Neural progenitor cell (in vitro differentiated cells): ENCODE data around the gene ACMSD. TPM values are rescaled to one million over a fixed set of nuclear protein-coding genes. Genes with fewer than 3 reads are reported as not detected.

Source experiments
- DNase-seq: peaks from one replicate; pipeline ENCODE4 v3.0.0-alpha.2; 2016; ENCODE audit warnings: low spot score
- H2AFZ ChIP-seq: fragments of 200-600 bp; sonication (generic); replicated peaks from 2 replicates; pipeline ENCODE4 v1.6.1; 2016; ENCODE audit warnings: antibody characterized with exemption
- H3F3A ChIP-seq: fragments of 200-600 bp; sonication (generic); 2 replicates; pipeline ENCODE4 v1.6.1; 2016; ENCODE audit warnings: antibody characterized with exemption, low read depth
- H3K27ac ChIP-seq: fragments of 200-600 bp; sonication (generic); 2 replicates; pipeline ENCODE4 v1.5.1; 2016; ENCODE audit warnings: mild to moderate bottlenecking
- H3K27me3 ChIP-seq: fragments of 200-600 bp; sonication (generic); 2 replicates; pipeline ENCODE4 v1.6.1; 2016; ENCODE audit warnings: mild to moderate bottlenecking, moderate library complexity
- H3K36me3 ChIP-seq: fragments of 200-600 bp; sonication (generic); 2 replicates; pipeline ENCODE4 v1.5.1; 2016
- H3K4me1 ChIP-seq: fragments of 200-600 bp; sonication (generic); 2 replicates; pipeline ENCODE4 v1.6.1; 2016; ENCODE audit warnings: mixed run types
- H3K4me2 ChIP-seq: fragments of 200-600 bp; sonication (generic); 2 replicates; pipeline ENCODE4 v1.6.1; 2016
- H3K4me3 ChIP-seq: fragments of 200-600 bp; sonication (generic); 2 replicates; pipeline ENCODE4 v1.5.1; 2016
- H3K79me2 ChIP-seq: fragments of 200-600 bp; sonication (generic); 2 replicates; pipeline ENCODE4 v1.6.1; 2016; ENCODE audit warnings: low read depth
- H3K9ac ChIP-seq: fragments of 200-600 bp; sonication (generic); 2 replicates; pipeline ENCODE4 v1.6.1; 2016
- H3K9me3 ChIP-seq: fragments of 200-600 bp; sonication (generic); 2 replicates; pipeline ENCODE4 v1.5.1; 2016; ENCODE audit warnings: low read depth
- H4K20me1 ChIP-seq: fragments of 200-600 bp; sonication (generic); 2 replicates; pipeline ENCODE4 v1.6.1; 2016; ENCODE audit warnings: low read depth
- H3K27ac Mint-ChIP-seq: 3 replicates; pipeline ENCODE4 v1.8.0; 2021; ENCODE audit warnings: mixed read lengths
- H3K27me3 Mint-ChIP-seq: 2 replicates; pipeline ENCODE4 v1.8.0; 2022; ENCODE audit warnings: low read depth, mild to moderate bottlenecking, inconsistent platforms, moderate library complexity, mixed read lengths; ENCODE audit not compliant: insufficient read depth
- H3K36me3 Mint-ChIP-seq: 3 replicates; pipeline ENCODE4 v1.8.0; 2021; ENCODE audit warnings: mixed read lengths
- H3K4me1 Mint-ChIP-seq: 3 replicates; pipeline ENCODE4 v1.8.0; 2021; ENCODE audit warnings: mixed read lengths
- H3K4me3 Mint-ChIP-seq: 3 replicates; pipeline ENCODE4 v1.8.0; 2021; ENCODE audit warnings: mild to moderate bottlenecking, moderate library complexity, mixed read lengths
- H3K9me3 Mint-ChIP-seq: 3 replicates; pipeline ENCODE4 v1.8.0; 2020; ENCODE audit warnings: mixed read lengths
- EZH2 ChIP-seq: fragments of 200-600 bp; sonication (generic); IDR thresholded peaks from 2 replicates; pipeline ENCODE4 v1.6.1; 2017; ENCODE audit warnings: antibody characterized with exemption, mild to moderate bottlenecking, moderate library complexity
- EZH2phosphoT487 ChIP-seq: fragments of 200-600 bp; sonication (generic); IDR thresholded peaks from 2 replicates; pipeline ENCODE4 v1.6.1; 2017; ENCODE audit warnings: antibody characterized with exemption
- total RNA-seq: library from RNA; depleted of rRNA; stranded (reverse); fragments of >200 nt; gene quantifications from 2 replicates; pipeline ENCODE4 v1.2.3, GENCODE V29; 2015; ENCODE audit warnings: low replicate concordance
- TF ChIP-seq, protein P1 (sequence below): fragments of 200-600 bp; sonication (generic); IDR thresholded peaks from 2 replicates; pipeline ENCODE4 v1.5.1; 2017; ENCODE audit warnings: antibody characterized with exemption, mild to moderate bottlenecking

The ACMSD gene
- total RNA-seq, 1 donor from 2014 or later = not detected

DNA sequence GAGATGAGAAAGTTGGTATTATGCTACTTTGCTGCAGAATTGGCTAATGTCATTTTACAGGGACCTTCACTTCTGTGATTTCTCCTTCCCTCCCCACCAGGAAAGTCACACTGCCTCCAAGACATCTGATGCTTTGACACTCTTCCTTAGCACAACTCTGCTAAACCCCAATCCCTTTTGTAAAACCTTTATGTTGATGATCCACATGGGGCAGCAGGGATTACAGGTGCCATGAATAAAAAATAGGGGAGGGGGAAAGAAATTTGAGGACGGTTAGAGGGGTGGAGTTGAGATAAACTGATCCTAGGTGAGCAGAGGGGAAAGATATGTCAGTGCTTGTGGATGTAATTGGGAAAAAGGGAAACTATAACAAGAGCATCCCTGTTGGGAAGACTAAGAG lies 106.6 kb downstream of the ACMSD start:
- H3K36me3 Mint-ChIP-seq = peaks cover 26% of the 10 kb centered on the region
- peaks cover 9% of the 10 kb centered on the region for H3K4me1 Mint-ChIP-seq
- Histone ChIP-seq H3K27me3 (no peaks in the 10 kb centered on the region), H3F3A (peaks cover 20% of the 10 kb centered on the region), H3K4me3 (no peak overlapping the region), H3K4me1 (peaks cover 29% of the 10 kb centered on the region), H3K9me3 (no peaks in the 10 kb centered on the region), H3K27ac (peak overlapping the region; percentile 34), H3K79me2 (peaks cover 69% of the 10 kb centered on the region), H2AFZ (no peak overlapping the region), H4K20me1 (peaks cover 26% of the 10 kb centered on the region), H3K36me3 (peaks cover 19% of the 10 kb centered on the region), H3K9ac (no peak overlapping the region), H3K4me2 (peak overlapping the region; percentile 44)
- DNase-seq = peak; percentile 35
- no peak overlapping the region for H3K4me3 Mint-ChIP-seq
- TF ChIP-seq EZH2 = no peak
- H3K27ac Mint-ChIP-seq = no peak overlapping the region
- no peaks in the 10 kb centered on the region for H3K27me3 Mint-ChIP-seq
- no peaks in the 10 kb centered on the region for H3K9me3 Mint-ChIP-seq

DNA sequence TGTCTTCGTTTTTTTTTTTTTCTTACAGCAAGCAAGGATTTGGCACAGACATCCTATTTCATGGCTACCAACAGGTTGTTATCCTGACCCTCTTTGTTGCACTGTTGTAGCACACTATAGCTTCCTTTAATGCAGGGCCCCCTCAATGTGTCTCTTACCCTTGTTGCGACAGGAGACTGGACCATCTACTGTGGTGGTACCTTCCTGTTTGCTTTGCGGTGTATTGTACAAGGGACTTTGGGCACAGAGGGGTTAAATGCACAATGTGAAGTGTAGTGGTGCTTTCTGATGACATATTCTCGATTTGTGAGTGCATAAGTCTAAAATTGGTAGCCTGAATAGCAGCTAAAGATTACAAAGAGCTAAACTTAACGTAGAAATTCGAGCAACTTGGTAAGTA lies 107.7 kb downstream of the ACMSD start:
- Histone ChIP-seq H3K4me1 (peaks cover 29% of the 10 kb centered on the region), H3K27ac (no peak overlapping the region), H2AFZ (no peak overlapping the region), H3K4me3 (no peak overlapping the region), H4K20me1 (peaks cover 35% of the 10 kb centered on the region), H3F3A (peaks cover 14% of the 10 kb centered on the region), H3K4me2 (no peak overlapping the region), H3K9ac (no peak overlapping the region), H3K36me3 (peaks cover 30% of the 10 kb centered on the region), H3K9me3 (no peaks in the 10 kb centered on the region), H3K27me3 (no peaks in the 10 kb centered on the region), H3K79me2 (peaks cover 70% of the 10 kb centered on the region)
- DNase-seq = no peak
- peaks cover 23% of the 10 kb centered on the region for H3K36me3 Mint-ChIP-seq
- peaks cover 9% of the 10 kb centered on the region for H3K4me1 Mint-ChIP-seq
- no peaks in the 10 kb centered on the region for H3K27me3 Mint-ChIP-seq
- no peak overlapping the region for H3K4me3 Mint-ChIP-seq
- TF ChIP-seq, protein P1, sequence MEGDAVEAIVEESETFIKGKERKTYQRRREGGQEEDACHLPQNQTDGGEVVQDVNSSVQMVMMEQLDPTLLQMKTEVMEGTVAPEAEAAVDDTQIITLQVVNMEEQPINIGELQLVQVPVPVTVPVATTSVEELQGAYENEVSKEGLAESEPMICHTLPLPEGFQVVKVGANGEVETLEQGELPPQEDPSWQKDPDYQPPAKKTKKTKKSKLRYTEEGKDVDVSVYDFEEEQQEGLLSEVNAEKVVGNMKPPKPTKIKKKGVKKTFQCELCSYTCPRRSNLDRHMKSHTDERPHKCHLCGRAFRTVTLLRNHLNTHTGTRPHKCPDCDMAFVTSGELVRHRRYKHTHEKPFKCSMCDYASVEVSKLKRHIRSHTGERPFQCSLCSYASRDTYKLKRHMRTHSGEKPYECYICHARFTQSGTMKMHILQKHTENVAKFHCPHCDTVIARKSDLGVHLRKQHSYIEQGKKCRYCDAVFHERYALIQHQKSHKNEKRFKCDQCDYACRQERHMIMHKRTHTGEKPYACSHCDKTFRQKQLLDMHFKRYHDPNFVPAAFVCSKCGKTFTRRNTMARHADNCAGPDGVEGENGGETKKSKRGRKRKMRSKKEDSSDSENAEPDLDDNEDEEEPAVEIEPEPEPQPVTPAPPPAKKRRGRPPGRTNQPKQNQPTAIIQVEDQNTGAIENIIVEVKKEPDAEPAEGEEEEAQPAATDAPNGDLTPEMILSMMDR = no peak
- TF ChIP-seq EZH2phosphoT487 (no peak), EZH2 (no peak)
- no peak overlapping the region for H3K27ac Mint-ChIP-seq
- no peaks in the 10 kb centered on the region for H3K9me3 Mint-ChIP-seq

DNA sequence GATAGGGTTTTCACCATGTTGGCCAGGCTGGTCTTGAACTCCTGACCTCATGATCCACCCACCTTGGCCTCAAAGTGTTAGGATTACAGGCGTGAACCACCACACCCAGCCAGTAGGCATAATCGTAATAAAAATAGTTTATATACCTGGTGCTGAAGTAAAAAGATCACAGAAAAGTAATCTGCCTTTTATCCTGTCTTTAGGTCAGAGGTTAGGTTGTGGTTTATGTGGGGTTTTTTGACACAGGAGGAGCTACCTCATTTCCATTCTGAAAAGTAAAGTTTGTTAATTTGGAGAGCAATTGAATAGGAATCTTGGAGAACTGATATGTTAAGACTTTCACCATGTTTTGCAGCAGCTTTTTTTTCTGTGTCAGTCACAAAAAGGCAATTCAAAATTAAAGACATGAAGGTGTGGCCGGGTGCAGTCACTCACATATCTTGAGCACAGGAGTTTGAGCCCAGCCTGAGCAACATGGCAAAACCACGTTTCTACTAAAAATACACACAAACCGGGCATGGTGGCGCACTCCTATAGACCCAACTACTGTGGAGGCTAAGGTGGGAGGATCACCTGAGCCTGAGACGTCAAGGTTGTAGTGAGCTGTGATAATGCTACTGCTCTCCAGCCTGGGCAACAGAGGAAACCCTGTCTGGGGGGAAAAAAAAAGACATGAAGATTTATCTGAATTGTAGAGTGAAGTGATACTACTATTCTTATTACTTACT lies 111.7 kb downstream of the ACMSD start:
- Histone ChIP-seq H3K27ac (no peak overlapping the region), H3F3A (peaks cover 2% of the 10 kb centered on the region), H4K20me1 (peaks cover 34% of the 10 kb centered on the region), H2AFZ (no peak overlapping the region), H3K4me1 (peaks cover 10% of the 10 kb centered on the region), H3K9me3 (no peaks in the 10 kb centered on the region), H3K9ac (no peak overlapping the region), H3K79me2 (peaks cover 49% of the 10 kb centered on the region), H3K27me3 (no peaks in the 10 kb centered on the region), H3K4me2 (no peak overlapping the region), H3K4me3 (no peak overlapping the region), H3K36me3 (peaks cover 34% of the 10 kb centered on the region)
- H3K36me3 Mint-ChIP-seq = peaks cover 38% of the 10 kb centered on the region
- peaks cover 2% of the 10 kb centered on the region for H3K4me1 Mint-ChIP-seq
- peaks cover 2% of the 10 kb centered on the region for H3K27me3 Mint-ChIP-seq
- H3K27ac Mint-ChIP-seq = no peak overlapping the region
- no peak overlapping the region for H3K4me3 Mint-ChIP-seq
- no peak for DNase-seq
- TF ChIP-seq EZH2 (no peak), EZH2phosphoT487 (no peak)
- TF ChIP-seq, protein P1 = no peak
- H3K9me3 Mint-ChIP-seq = no peaks in the 10 kb centered on the region

DNA sequence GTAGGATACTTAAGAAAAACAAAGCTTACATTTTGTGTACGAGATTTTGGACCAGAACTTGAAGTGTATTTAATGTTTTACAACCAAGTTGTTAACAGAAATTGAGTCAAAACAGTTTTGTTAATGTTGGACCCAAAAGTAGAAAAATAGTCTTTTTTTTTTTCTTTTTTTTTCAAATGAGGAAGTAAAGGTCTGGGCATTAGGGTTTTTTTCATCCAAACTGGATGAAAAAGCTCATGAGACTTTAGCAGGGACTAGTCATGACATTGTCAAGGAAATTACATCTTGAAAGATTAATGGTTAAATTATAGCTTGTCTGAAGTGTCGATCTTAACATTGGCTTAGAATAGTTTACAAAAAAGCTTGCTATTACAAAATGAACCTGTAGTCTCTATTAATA lies 112.5 kb downstream of the ACMSD start:
- Histone ChIP-seq H3K4me2 (no peak overlapping the region), H3K9ac (no peak overlapping the region), H3K27me3 (no peaks in the 10 kb centered on the region), H2AFZ (no peak overlapping the region), H3K9me3 (no peaks in the 10 kb centered on the region), H4K20me1 (peaks cover 26% of the 10 kb centered on the region), H3K36me3 (peaks cover 34% of the 10 kb centered on the region), H3K4me1 (peaks cover 2% of the 10 kb centered on the region), H3K79me2 (peaks cover 42% of the 10 kb centered on the region), H3K4me3 (no peak overlapping the region), H3K27ac (no peak overlapping the region), H3F3A (no peaks in the 10 kb centered on the region)
- H3K9me3 Mint-ChIP-seq = no peaks in the 10 kb centered on the region
- H3K4me3 Mint-ChIP-seq = no peak overlapping the region
- peaks cover 38% of the 10 kb centered on the region for H3K36me3 Mint-ChIP-seq
- no peaks in the 10 kb centered on the region for H3K4me1 Mint-ChIP-seq
- no peak for DNase-seq
- TF ChIP-seq EZH2 (no peak), EZH2phosphoT487 (no peak)
- TF ChIP-seq, protein P1 = no peak
- peaks cover 2% of the 10 kb centered on the region for H3K27me3 Mint-ChIP-seq
- H3K27ac Mint-ChIP-seq = no peak overlapping the region
